Measurements from ENCODE around the gene ELMO1. TPM values are rescaled to one million over a fixed set of nuclear protein-coding genes. Genes with fewer than 3 reads are reported as not detected.
A peak's percentile ranks its signal among the peaks of the same experiment; 100 is the strongest.

The ELMO1 gene
- total and polyA plus RNA-seq, 8 donors: 3.0 to 20.6 (median 6.6) TPM

- FAIRE-seq (no peak), ATAC-seq (peak in 2 of 4 donors; percentile 34 to 70), DNase-seq (no peak)
- no peak overlapping the region for H3K4me3 ChIP-seq
- H3K27me3 ChIP-seq: no peaks in the 10 kb centered on the region
- no peaks in the 10 kb centered on the region for H3K9me3 ChIP-seq
- no peak overlapping the region for H3K27ac ChIP-seq
- TF ChIP-seq, protein P1, sequence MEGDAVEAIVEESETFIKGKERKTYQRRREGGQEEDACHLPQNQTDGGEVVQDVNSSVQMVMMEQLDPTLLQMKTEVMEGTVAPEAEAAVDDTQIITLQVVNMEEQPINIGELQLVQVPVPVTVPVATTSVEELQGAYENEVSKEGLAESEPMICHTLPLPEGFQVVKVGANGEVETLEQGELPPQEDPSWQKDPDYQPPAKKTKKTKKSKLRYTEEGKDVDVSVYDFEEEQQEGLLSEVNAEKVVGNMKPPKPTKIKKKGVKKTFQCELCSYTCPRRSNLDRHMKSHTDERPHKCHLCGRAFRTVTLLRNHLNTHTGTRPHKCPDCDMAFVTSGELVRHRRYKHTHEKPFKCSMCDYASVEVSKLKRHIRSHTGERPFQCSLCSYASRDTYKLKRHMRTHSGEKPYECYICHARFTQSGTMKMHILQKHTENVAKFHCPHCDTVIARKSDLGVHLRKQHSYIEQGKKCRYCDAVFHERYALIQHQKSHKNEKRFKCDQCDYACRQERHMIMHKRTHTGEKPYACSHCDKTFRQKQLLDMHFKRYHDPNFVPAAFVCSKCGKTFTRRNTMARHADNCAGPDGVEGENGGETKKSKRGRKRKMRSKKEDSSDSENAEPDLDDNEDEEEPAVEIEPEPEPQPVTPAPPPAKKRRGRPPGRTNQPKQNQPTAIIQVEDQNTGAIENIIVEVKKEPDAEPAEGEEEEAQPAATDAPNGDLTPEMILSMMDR (IDR thresholded peaks at IDR 0.05): no peak
- WGBS, 2 donors: 84 to 87% methylated on average over 2 of the region's 2 CpGs
- no peaks in the 10 kb centered on the region for H3K4me1 ChIP-seq
- H3K36me3 ChIP-seq: no peaks in the 10 kb centered on the region
- intact Hi-C loops (cut with DNase I): no loop called here
These were observed 23.7 kb downstream of the ELMO1 start for GRCh38 chr7:37424995-37425394.

- DNase-seq (no peak), ATAC-seq (no peak), FAIRE-seq (no peak)
- H3K27me3 ChIP-seq: no peaks in the 10 kb centered on the region
- no peaks in the 10 kb centered on the region for H3K36me3 ChIP-seq
- WGBS, 2 donors: 58 to 70% methylated on average over 1 of the region's 1 CpG
- TF ChIP-seq, protein P1 (IDR thresholded peaks at IDR 0.05): no peak
- intact Hi-C loops (cut with DNase I): no loop called here
- no peaks in the 10 kb centered on the region for H3K9me3 ChIP-seq
- no peak overlapping the region for H3K27ac ChIP-seq
- no peak overlapping the region for H3K4me3 ChIP-seq
- H3K4me1 ChIP-seq: no peaks in the 10 kb centered on the region
These were observed 24.1 kb downstream of the ELMO1 start for GRCh38 chr7:37424521-37424920.

GRCh38 chr7:37421861-37422500, 26.7 kb downstream of the ELMO1 start:
- 64 to 75% methylated on average over 6 of the region's 6 CpGs for WGBS, 2 donors
- Histone ChIP-seq H3K4me3 (no peak overlapping the region), H3K27ac (no peak overlapping the region), H3K36me3 (no peaks in the 10 kb centered on the region), H3K27me3 (no peaks in the 10 kb centered on the region), H3K9me3 (no peaks in the 10 kb centered on the region), H3K4me1 (no peaks in the 10 kb centered on the region)
- ATAC-seq (peak in 3 of 4 donors; percentile 35 to 67 (median 51)), DNase-seq (no peak), FAIRE-seq (no peak)
- intact Hi-C loops (cut with DNase I): no loop called here
- TF ChIP-seq, protein P1 (IDR thresholded peaks at IDR 0.05): no peak

DNA sequence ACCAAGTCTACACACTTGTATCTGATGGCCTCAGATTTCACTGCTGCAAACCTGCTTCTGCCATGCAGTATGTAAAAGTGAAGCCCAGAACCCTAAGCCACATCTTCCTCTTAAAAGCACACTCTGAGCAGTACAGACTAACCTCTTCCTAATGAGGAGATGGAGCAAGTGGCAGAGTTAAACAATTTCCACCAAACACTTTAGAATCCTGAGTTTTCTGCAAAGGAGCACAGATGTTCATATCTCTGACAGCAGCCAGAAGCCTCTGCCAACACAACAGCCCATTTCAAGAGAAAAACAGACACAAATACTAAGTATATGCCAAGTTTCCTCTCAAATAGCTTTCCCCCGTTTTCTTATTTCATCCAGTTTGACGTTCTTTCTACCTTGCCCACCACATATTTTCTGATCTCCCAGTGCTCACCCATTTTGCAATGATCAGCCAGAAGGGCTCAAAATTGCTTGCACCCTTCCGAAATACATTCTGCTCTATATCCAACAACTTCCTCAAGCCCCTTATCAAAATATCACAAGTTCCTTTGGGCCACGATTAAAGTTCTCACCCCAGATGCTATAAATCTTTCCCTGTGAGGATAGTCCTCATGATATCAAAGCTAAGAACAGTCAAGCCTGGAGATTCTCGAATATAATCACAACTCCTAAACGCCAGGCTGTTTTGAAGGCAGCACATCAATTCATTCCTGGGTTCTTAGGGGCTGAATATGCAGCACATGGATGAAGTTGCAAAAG, 27.5 kb downstream of the ELMO1 start:
- H3K27ac ChIP-seq: no peak overlapping the region
- H3K27me3 ChIP-seq: no peaks in the 10 kb centered on the region
- ATAC-seq: no peak
- no peak for FAIRE-seq
- intact Hi-C loops (cut with DNase I): no loop called here
- no peaks in the 10 kb centered on the region for H3K36me3 ChIP-seq
- DNase-seq: no peak
- TF ChIP-seq, protein P1 (IDR thresholded peaks at IDR 0.05): no peak
- no peaks in the 10 kb centered on the region for H3K4me1 ChIP-seq
- H3K4me3 ChIP-seq: no peak overlapping the region
- no peaks in the 10 kb centered on the region for H3K9me3 ChIP-seq
- 34 to 43% methylated on average over 6 of the region's 6 CpGs for WGBS, 2 donors

- intact Hi-C loops (cut with DNase I): no loop called here
These were observed 29.2 kb downstream of the ELMO1 start for GRCh38 chr7:37419496-37419895.

More at GRCh38 chr7:37419496-37419895, 29.2 kb downstream of the ELMO1 start:
- H3K4me1 ChIP-seq: no peaks in the 10 kb centered on the region
- DNase-seq (no peak), ATAC-seq (no peak), FAIRE-seq (no peak)
- no peaks in the 10 kb centered on the region for H3K9me3 ChIP-seq
- no peak overlapping the region for H3K4me3 ChIP-seq
- TF ChIP-seq, protein P1 (IDR thresholded peaks at IDR 0.05): no peak
- no peaks in the 10 kb centered on the region for H3K27me3 ChIP-seq
- H3K27ac ChIP-seq: no peak overlapping the region
- no peaks in the 10 kb centered on the region for H3K36me3 ChIP-seq

Data from pancreas (tissue), 10 donors.